Progenitor cell of endocrine pancreas (in vitro differentiated cells): ENCODE results near the gene PHF21A. TPM values are rescaled to one million over a fixed set of nuclear protein-coding genes. Genes with fewer than 3 reads are reported as not detected.

ENCODE experiments used
- DNase-seq: peaks from one replicate; pipeline ENCODE4 v3.0.0; 2021; ENCODE audit warnings: low spot score; ENCODE audit not compliant: unreplicated experiment
- H3K27ac Mint-ChIP-seq: 2 replicates; pipeline ENCODE4 v1.8.0; 2021; ENCODE audit warnings: mild to moderate bottlenecking, moderate library complexity, mixed read lengths
- H3K27me3 Mint-ChIP-seq: 2 replicates; pipeline ENCODE4 v1.8.0; 2021; ENCODE audit warnings: mixed read lengths
- H3K36me3 Mint-ChIP-seq: 2 replicates; pipeline ENCODE4 v1.8.0; 2022; ENCODE audit warnings: mixed read lengths; ENCODE audit not compliant: insufficient read depth
- H3K4me1 Mint-ChIP-seq: 2 replicates; pipeline ENCODE4 v1.8.0; 2021; ENCODE audit warnings: low read depth, mixed read lengths
- H3K4me3 Mint-ChIP-seq: 2 replicates; pipeline ENCODE4 v1.8.0; 2021; ENCODE audit warnings: low read depth, mild to moderate bottlenecking, moderate library complexity, mixed read lengths
- H3K9me3 Mint-ChIP-seq: 2 replicates; pipeline ENCODE4 v1.8.0; 2021; ENCODE audit warnings: low read depth, mixed read lengths
- total RNA-seq: library from RNA; stranded (reverse); gene quantifications from 2 replicates; pipeline ENCODE4 v1.2.1, GENCODE V29; 2021
- TF ChIP-seq, protein P1 (sequence below): fragments of 200-600 bp; sonication (generic); IDR thresholded peaks from one replicate; pipeline ENCODE4 v1.5.0; 2021; ENCODE audit warnings: antibody characterized with exemption, mild to moderate bottlenecking; ENCODE audit not compliant: unreplicated experiment

The PHF21A gene
- total RNA-seq, 1 donor from 2014 or later: 70.1 TPM

- H3K4me1 Mint-ChIP-seq: peaks cover 21% of the 10 kb centered on the region
- TF ChIP-seq, protein P1, sequence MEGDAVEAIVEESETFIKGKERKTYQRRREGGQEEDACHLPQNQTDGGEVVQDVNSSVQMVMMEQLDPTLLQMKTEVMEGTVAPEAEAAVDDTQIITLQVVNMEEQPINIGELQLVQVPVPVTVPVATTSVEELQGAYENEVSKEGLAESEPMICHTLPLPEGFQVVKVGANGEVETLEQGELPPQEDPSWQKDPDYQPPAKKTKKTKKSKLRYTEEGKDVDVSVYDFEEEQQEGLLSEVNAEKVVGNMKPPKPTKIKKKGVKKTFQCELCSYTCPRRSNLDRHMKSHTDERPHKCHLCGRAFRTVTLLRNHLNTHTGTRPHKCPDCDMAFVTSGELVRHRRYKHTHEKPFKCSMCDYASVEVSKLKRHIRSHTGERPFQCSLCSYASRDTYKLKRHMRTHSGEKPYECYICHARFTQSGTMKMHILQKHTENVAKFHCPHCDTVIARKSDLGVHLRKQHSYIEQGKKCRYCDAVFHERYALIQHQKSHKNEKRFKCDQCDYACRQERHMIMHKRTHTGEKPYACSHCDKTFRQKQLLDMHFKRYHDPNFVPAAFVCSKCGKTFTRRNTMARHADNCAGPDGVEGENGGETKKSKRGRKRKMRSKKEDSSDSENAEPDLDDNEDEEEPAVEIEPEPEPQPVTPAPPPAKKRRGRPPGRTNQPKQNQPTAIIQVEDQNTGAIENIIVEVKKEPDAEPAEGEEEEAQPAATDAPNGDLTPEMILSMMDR: no peak
- H3K27me3 Mint-ChIP-seq: no peaks in the 10 kb centered on the region
- no peak overlapping the region for H3K4me3 Mint-ChIP-seq
- peak overlapping the region; percentile 97 for H3K27ac Mint-ChIP-seq
- no peak for DNase-seq
- no peaks in the 10 kb centered on the region for H3K9me3 Mint-ChIP-seq
- H3K36me3 Mint-ChIP-seq: peaks cover 9% of the 10 kb centered on the region
Observed at GRCh38 chr11:45935349-45936064, 185.7 kb downstream of the PHF21A start.

DNA sequence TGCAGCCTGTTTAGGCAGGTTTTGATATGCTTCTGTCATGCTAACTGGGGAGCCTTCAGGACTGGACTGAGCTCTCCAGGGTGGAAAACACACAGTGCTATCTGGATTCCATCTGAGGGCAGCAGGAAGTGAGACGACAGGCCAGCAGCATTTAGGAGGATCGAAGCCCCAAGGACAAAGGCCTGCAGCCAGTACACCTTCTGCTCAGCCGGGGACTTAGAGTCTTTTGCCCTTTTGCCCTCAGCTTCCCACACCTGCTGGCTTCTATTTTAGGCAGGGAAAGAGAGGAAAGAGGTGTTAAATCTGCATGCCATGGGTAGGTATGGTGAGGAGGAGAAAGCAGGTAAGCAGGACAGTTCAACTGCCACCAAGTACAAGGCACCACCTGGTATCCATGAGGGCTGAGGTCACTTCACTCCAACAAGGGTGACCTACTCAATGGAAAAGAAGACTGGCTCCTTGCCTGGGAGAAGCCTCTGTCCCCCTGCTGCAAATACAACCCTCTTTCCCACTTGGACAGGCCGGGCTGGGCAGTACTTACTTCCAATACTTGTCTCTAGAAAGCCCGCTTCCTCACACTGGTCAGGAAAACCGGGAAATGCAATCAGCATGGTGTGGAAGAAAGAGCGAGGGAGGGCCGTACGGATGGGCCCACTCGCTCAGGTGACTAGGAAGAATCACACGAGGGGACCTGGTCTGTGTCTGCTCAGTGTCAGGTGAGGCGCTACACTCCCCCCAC is 186.5 kb downstream of the PHF21A start:
- Mint-ChIP-seq H3K4me1 (peaks cover 21% of the 10 kb centered on the region), H3K36me3 (peaks cover 13% of the 10 kb centered on the region), H3K4me3 (no peak overlapping the region), H3K27ac (peak overlapping the region; percentile 97), H3K27me3 (no peaks in the 10 kb centered on the region), H3K9me3 (no peaks in the 10 kb centered on the region)
- TF ChIP-seq, protein P1: no peak
- no peak for DNase-seq

GRCh38 chr11:45933846-45934579 is 187.2 kb downstream of the PHF21A start:
- no peak for DNase-seq
- Mint-ChIP-seq H3K9me3 (no peaks in the 10 kb centered on the region), H3K27me3 (no peaks in the 10 kb centered on the region), H3K4me1 (peaks cover 21% of the 10 kb centered on the region), H3K4me3 (no peak overlapping the region), H3K27ac (peak overlapping the region; percentile 97), H3K36me3 (peaks cover 13% of the 10 kb centered on the region)
- TF ChIP-seq, protein P1: no peak

GRCh38 chr11:45933131-45933831 is 188.0 kb downstream of the PHF21A start:
- Mint-ChIP-seq H3K4me1 (peaks cover 21% of the 10 kb centered on the region), H3K27me3 (no peaks in the 10 kb centered on the region), H3K27ac (no peak overlapping the region), H3K36me3 (peaks cover 13% of the 10 kb centered on the region), H3K4me3 (no peak overlapping the region), H3K9me3 (no peaks in the 10 kb centered on the region)
- TF ChIP-seq, protein P1: no peak
- no peak for DNase-seq

- no peak overlapping the region for H3K4me3 Mint-ChIP-seq
- no peaks in the 10 kb centered on the region for H3K9me3 Mint-ChIP-seq
- peaks cover 21% of the 10 kb centered on the region for H3K4me1 Mint-ChIP-seq
- TF ChIP-seq, protein P1: no peak
- H3K36me3 Mint-ChIP-seq: peaks cover 12% of the 10 kb centered on the region
- H3K27me3 Mint-ChIP-seq: no peaks in the 10 kb centered on the region
- no peak overlapping the region for H3K27ac Mint-ChIP-seq
- DNase-seq: no peak
Observed at GRCh38 chr11:45932217-45932616, 189.0 kb downstream of the PHF21A start.
